Stimulated activated CD4-positive, alpha-beta T cell treated with anti-CD3 and anti-CD28 coated beads, Interleukin-15, amount 100 ng/mL, for 24 hours (primary cell): Measurements from ENCODE around the gene ARHGAP26.

Experiments used
- DNase-seq: peaks from one replicate; pipeline ENCODE4 v3.0.0-alpha.2; 2020

The ARHGAP26 gene

DNA sequence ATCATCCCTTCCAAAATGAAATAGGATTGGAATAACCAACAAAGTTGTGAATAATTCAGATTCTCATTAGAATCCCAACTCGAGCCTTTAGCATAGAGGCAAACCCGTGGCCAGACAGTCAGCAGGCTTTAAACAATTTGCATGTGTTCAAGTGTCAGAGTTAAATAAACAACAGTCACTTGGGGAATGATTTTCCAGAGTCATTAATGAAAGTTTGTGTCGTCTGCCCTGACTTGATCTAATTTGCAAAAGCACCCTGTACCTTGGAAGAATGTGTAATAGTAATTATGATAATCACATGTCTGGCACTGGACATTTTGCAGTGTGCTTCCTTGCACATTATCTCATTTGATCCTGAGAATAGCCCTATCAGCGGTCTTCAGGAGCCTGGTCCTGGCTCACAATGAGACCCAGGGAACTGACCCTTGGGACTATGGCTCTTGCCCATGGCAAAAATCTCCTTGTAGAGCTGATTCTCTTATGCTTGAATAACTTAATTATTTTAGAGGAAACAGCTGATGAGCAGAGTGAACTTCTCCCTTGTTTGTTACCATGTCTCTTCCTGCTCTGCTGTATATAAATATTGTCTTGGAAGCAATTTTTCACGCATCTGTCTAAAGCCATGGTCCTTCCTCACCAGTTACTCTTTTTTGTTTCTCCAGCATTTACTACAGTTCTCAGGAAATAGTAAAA is 360.6 kb downstream of the ARHGAP26 start:
- no peak for DNase-seq

DNA sequence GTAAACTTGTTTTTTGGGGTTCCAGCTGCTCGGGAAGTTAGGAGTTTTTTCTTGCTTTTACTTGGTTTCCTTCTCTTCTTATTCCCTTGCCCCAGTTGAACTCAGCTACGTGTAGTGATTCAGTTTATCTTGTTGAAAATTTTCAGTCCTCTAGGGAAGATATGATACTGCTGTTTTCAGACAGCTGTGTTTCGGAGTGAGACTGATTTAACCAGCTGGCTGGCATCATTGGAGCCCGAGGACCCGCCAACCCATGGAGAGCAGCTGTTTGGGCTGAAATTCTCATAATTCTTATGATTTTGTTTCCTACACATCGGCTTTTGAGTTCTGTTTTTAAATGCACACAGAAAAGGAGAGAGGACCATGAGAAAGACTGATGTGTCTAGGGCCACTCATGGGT is 361.8 kb downstream of the ARHGAP26 start:
- no peak for DNase-seq

DNA sequence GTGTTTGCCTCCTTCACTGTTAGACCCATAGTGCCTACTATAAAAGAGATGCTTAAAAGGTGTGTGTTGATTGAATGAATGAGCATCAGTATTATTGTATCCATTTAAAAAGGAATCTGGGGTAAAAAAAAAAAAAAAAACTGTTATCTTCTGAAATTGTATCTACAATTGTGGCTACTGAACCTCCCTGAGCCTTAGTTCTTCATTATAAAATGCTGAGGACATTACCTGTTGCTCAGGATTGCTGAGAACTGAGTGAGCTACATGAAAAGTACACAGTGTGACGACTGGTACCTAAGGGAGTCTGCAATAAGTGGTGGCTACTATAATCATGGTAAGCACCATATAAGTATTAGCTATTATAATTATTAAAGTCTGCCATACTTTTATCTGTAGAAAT is 362.6 kb downstream of the ARHGAP26 start:
- no peak for DNase-seq

DNA sequence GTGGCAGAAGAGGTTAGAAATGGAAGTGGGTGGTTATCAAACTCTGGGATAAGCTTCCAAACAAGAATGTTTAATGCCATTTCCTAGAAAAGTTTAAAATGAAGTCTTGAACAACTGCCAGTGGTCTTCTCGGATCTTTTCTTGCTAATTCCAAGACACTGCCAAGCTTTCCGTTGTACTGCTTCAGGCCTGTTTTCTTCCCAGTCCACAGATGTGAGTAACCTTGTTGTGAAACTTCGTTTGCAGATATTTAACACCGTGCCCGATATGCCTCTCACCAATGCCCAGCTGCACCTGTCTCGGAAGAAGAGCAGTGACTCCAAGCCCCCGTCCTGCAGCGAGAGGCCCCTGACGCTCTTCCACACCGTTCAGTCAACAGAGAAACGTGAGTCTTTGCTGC is 363.5 kb downstream of the ARHGAP26 start:
- DNase-seq, result no peak

- no peak for DNase-seq
Measured at GRCh38 chr5:143134269-143134668, 364.1 kb downstream of the ARHGAP26 start.

DNA sequence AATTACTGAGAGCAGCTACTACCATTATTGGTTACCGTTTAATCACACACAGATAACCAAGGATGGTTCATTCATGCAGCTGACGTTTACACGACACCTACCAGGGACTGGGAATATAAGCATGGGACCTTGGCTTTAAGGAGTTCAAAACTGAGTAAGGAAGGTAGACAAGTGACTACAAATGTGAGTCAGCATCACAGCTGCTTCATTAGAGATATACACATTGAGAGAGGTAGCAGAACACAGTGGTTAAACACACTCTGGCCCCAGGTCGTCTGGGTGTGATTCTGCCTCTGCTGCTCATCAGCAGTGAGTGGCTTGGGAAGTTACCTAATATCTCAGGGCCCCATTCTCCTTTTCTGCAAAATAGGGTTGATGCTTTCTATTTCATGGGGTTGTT is 364.7 kb downstream of the ARHGAP26 start:
- DNase-seq, result no peak

DNA sequence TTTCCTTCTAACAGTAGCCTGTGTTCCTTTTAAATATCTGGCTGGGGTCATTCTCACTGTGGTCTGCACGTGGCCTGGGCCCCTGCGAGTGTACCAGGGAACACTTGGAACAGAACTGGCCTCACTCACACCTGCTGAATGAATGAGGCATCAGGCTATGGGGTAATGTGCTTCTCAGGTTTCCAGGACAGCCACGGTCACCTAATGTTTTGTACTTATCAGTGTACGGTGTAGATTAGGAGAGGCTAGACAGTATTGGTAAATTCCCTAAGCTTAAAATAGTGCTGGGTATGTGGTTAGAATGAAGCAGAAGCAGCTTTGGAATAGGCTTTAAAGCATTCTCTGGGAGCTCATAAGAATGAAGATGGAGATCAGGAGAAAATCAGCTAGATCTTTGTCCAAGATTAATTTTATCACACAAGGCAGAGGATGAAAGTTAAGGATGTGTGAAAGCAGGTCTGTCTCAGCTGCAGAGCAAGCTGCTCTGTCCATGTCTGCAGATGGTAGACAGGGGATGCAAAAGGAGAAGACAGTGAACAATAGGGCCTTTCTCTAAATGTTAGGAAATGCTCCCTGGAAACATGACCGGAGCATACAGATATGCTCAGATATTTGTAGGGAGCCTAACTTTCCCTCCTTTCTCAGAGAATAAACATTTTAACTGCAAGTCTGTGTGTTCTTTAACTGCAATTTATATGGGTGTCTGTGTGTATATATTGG is 365.8 kb downstream of the ARHGAP26 start:
- DNase-seq, result no peak

DNA sequence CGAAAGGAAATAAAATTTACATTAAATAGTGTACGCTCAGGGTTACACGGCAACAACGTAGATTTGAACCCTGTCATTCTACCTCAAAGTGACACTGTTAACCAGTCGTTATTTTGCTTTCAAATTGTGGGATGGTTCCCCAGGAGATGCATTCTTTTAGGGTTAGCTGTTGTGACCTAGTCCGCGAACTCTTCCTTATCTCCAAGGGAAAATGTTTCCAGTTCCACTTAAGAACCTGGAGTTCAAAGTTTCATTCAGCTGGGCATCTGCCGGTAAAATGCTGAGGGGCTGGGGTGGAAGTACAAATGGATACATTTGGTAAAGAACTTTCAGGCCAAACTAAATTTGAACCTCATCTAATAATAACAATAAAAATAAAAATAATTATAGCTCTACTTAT is 368.7 kb downstream of the ARHGAP26 start:
- DNase-seq, result no peak

DNA sequence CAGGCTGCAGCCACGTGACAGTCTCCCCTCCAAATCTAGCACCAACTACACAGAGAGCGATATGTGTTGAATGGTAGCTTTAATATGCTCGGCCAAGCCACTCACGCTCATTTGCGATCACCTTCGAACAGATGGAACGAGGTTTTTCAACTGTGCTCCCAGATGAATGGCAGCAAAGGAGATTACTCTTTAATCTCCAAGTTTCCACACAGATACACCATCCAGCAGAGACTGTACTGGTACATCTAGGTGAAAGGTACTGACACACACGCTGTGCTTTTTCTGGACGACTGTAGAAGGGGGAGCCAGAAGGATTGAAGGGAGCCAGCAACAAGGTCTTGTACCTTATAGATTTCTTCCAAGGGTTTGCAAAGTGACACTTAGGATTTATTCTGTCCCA is 369.4 kb downstream of the ARHGAP26 start:
- no peak for DNase-seq

DNA sequence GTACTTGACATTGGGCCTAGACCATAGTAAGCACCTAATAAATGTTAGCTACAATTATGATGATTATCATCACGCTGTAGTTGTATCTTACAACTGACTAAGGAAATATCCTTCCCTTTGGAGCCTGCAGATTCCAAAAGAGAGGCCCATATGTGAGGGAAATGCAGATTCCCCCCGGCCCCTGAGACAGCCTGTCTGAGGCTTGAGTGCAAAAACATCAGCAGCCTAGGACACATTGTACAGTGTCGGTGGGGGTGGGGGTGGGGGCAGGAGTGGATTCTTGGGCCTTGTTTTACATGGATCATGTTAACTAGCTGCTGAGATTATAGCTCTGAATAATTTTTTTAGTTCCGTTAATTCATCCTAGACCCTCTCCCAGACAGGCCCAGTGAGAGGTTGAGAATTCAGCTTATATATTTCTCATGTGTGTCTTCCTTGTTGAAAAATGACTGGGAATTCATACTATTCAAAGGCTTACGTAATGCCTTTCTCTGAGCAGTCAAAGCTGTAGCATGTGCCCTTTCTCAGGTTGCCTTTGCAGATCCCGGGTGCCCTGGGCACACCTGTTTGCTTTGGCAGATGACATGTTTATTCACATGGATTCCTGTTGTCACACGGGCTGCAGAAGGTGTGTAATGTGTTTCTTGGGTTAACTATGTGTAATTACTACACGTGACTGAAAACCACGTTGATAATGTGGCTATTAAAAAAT is 370.5 kb downstream of the ARHGAP26 start:
- no peak for DNase-seq

DNA sequence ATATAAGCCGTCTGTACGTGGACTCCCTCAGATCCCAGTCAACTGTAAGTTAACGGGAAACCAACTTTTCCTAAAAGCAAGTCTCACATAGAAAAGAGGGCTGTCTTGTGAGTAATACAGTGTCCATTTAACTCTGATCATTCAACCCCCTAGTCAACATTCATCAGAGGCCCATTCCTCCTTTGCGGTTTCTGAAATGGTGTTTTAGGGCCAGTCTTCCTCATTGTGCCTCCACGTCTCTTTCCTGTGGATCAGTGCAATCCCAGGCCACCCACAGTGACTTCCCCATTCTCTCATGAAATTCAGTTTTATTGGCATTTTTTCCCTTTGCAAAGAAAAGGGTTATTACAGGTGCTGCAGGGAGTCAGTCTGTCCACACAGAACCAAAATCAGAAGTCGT is 371.5 kb downstream of the ARHGAP26 start:
- no peak for DNase-seq

DNA sequence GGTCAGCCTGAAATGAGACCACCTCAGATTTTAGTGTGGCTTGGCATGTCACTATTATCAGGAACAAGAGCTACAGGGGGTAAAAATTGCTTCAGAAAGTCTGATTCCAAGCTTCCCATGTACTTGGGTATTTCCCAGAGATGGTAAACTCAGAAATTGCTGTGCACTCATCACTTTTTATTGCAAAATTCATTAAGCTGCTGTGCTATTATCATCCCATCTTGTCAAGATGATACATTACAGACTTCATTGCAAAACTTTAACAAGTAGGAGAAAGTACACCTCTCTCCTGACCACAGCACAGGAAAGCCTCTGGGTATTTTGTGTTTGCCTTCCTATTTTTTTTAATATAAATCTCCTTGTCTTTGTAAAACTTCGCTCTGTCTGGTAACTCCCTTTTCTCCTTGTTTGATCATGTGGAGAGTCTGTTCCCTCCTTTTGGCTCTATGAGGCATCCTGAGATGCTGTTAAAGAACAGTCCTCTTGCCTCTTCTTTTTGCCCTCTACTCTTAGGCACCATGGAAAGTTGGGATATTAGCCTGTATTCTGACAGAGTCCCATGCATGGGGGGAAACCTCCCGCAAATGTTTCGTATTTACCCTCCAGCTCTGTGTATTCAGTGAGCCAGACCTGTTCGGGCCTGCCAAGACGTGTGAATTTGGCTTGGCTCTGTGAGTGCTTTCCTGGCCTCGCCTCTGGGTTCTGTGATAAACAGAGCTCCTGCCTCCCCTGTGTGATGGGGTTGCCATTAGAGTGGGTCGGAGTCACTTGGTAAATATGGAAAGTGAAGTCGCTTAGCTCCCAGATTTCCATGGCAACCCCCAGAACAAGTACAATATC is 372.6 kb downstream of the ARHGAP26 start:
- no peak for DNase-seq

- no peak for DNase-seq
Measured at GRCh38 chr5:143143973-143144372, 373.8 kb downstream of the ARHGAP26 start.

DNA sequence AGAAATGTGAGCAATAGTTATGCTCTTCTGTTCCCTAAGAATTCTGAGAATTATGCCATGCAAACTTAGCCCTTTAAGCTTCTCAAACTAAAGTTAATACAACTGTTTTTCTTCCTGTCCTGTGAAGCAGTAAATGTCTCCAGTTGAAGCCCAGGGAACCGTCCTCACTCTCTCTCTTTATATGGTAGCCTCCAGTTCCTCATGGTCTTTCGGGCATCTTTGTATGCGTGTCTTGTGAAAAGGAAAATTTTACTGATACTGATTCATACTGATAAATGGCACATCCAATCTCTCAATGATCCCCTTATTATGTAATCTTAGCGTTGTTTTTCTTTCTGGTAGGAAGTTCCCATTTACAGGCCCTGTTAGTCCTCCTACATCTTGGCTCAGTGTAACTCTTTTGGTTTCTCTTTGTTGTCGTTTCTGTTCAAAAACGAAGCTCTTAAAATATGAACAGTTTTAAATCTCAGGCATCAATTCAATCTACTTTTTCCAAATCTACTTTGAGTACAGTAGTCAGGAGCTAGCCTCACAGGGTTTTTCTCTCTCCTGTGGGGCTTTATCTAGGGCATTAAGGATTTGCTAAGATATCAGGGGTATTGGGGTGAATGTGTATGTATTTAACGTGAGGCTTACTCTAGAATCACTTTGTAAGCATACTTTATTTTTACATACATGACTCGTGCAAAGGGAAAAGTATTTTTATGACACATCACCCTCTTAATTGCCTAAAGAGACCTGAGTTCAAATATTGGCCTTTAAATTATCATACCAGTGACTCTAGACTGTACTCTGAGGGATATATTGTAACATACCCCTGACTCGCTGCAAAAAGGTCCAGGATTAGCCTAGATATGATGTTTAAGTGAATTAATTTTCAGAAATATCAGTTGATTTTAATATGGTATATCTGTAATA is 375.3 kb downstream of the ARHGAP26 start:
- DNase-seq, result no peak

DNA sequence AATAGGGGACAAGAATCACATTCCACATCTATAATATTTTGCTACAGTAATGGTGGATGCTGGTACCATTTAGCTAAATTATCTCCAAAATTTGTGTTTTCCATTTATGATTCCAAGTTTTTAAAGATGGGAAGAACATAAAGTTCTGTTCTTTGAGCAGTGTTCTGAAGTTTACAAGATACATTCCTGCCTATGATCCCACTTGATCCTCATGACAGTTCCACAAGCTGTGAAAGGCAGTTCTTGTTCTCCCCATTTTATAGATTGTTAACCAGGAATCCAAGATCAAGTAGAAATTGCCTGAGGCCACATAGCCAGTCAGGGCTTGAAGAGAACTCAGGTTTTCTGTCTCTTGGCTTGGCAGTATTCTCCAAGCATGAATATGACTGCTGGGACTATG is 376.0 kb downstream of the ARHGAP26 start:
- DNase-seq, result no peak

GRCh38 chr5:143147383-143147782 is 377.2 kb downstream of the ARHGAP26 start:
- no peak for DNase-seq

DNA sequence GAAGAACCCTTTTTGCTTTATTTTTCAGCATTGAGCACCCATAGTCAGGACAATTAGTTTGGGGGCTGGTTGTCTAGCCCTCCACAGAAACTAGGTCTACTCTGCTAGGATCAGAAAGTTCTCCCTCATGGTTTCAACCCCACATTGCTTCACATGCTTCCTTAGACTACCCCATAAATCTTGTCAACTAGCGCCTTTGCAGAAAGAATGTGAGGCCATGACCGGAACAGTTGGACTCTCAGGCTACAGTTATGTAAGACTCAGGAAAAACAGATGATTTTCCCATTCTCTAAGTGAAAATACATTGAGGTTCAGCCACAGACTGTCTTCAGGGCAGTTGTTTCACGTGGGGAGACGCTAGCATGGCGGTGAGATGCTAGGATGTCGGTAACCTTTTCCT is 377.7 kb downstream of the ARHGAP26 start:
- no peak for DNase-seq

GRCh38 chr5:143148771-143149170 is 378.6 kb downstream of the ARHGAP26 start:
- no peak for DNase-seq

DNA sequence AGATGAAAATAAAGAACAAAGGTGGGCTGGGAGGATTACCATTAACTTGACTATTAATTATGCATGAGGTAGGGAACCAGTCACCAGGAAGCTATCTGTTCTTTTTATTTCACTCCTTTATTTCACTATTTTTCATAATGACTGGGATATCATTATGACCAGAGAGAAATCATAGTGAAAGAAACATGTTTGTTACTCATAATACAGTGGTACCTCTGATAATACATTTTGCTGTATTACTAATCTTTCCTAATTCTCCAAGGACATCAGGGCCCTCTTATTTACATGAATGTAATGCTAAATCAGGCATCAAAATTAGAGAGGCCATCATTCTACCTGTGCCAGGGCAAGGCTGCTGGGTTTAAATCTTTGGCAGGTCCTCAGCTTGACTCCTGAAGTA is 379.6 kb downstream of the ARHGAP26 start:
- DNase-seq, result no peak

DNA sequence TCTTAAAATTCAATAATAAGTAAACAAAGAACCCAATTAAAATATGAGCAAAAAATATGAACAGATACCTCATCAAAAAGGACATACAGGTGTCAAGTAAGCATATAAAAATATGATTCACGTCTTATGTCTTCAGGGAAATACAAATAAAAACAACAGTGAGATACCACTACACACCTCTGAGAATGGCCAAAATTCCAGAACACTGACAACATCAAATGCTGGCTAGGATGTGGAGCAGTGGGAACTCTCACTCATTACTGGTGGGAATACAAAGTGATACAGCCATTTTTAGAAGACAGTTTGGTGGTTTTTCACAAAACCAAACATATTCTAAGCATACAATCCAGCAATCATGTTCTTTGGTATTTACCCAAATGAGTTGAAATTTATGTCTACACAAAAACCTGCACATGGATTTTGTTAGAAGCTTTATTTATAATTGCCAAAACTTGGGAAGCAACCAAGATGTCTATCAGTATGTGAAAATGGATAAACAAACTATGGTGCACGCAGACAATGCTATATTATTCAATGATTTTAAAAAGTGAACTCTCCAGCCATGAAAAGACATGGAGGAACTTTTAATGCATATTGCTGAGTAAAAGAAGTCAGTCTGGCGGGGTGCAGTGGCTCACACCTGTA is 381.0 kb downstream of the ARHGAP26 start:
- DNase-seq, result no peak

- no peak for DNase-seq
Measured at GRCh38 chr5:143152445-143152844, 382.3 kb downstream of the ARHGAP26 start.
